Ishikawa (cell line): ENCODE results near the gene CFAP77.

Experiments
- FOXM1 ChIP-seq: IDR thresholded peaks from 2 replicates; pipeline ENCODE4 v1.6.1; 2012; ENCODE audit warnings: low read depth, borderline replicate concordance
- NFIC ChIP-seq: IDR thresholded peaks from 2 replicates; pipeline ENCODE4 v1.6.1; 2012
- RAD21 ChIP-seq: IDR thresholded peaks from 2 replicates; pipeline ENCODE4 v1.6.1; 2012; ENCODE audit warnings: low read depth
- TF ChIP-seq, protein P1 (sequence below): IDR thresholded peaks from 2 replicates; pipeline ENCODE4 v1.6.1; 2012

- TF ChIP-seq NFIC (no peak), FOXM1 (no peak), RAD21 (no peak)
- TF ChIP-seq, protein P1, sequence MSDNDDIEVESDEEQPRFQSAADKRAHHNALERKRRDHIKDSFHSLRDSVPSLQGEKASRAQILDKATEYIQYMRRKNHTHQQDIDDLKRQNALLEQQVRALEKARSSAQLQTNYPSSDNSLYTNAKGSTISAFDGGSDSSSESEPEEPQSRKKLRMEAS: no peak
These were observed 15.1 kb downstream of the CFAP77 start for GRCh38 chr9:132424857-132425674.
